KMS-11 (cell line): Measurements from ENCODE around the gene KIF7.
A peak's percentile ranks its signal among the peaks of the same experiment; 100 is the strongest.

ENCODE experiments used
- H2AFZ ChIP-seq: fragments of 200-600 bp; sonication (generic); 2 replicates; pipeline ENCODE4 v1.6.1; 2016; ENCODE audit warnings: antibody characterized with exemption, mixed run types, low read depth
- H3K27ac ChIP-seq: fragments of 200-600 bp; sonication (generic); 2 replicates; pipeline ENCODE4 v1.6.1; 2016; ENCODE audit warnings: mild to moderate bottlenecking, mixed run types
- H3K27me3 ChIP-seq: fragments of 200-600 bp; sonication (generic); 2 replicates; pipeline ENCODE4 v1.6.1; 2017; ENCODE audit warnings: mild to moderate bottlenecking, low read depth, mixed run types, moderate library complexity; ENCODE audit not compliant: insufficient read depth
- H3K36me3 ChIP-seq: fragments of 200-600 bp; sonication (generic); 2 replicates; pipeline ENCODE4 v1.6.1; 2017; ENCODE audit warnings: mild to moderate bottlenecking, mixed run types; ENCODE audit not compliant: insufficient read depth
- H3K4me1 ChIP-seq: fragments of 200-600 bp; sonication (generic); 2 replicates; pipeline ENCODE4 v1.6.1; 2016; ENCODE audit warnings: mild to moderate bottlenecking, low read depth, mixed run types; ENCODE audit not compliant: poor library complexity, severe bottlenecking
- H3K4me2 ChIP-seq: fragments of 200-600 bp; sonication (generic); 2 replicates; pipeline ENCODE4 v1.7.0; 2016; ENCODE audit warnings: mild to moderate bottlenecking, mixed run types
- H3K4me3 ChIP-seq: fragments of 200-600 bp; sonication (generic); IDR thresholded peaks from 2 replicates; pipeline ENCODE4 v1.6.1; 2017; ENCODE audit warnings: low read depth, low read length, mixed read lengths; ENCODE audit not compliant: insufficient read depth
- H3K79me2 ChIP-seq: fragments of 200-600 bp; sonication (generic); 2 replicates; pipeline ENCODE4 v1.6.1; 2016; ENCODE audit warnings: low read depth, mixed run types; ENCODE audit not compliant: insufficient read depth
- H3K9ac ChIP-seq: fragments of 200-600 bp; sonication (generic); 2 replicates; pipeline ENCODE4 v1.6.1; 2016; ENCODE audit warnings: mild to moderate bottlenecking, mixed run types
- H4K20me1 ChIP-seq: fragments of 200-600 bp; sonication (generic); 2 replicates; pipeline ENCODE4 v1.6.1; 2016; ENCODE audit warnings: mild to moderate bottlenecking, mixed run types; ENCODE audit not compliant: insufficient read depth
- CTCF ChIP-seq: fragments of 200-600 bp; sonication (generic); conservative IDR thresholded peaks from 2 replicates; pipeline ENCODE4 v1.6.1; 2017; ENCODE audit warnings: low read depth, mild to moderate bottlenecking, antibody characterized with exemption, low read length, moderate library complexity, mixed read lengths

The KIF7 gene

GRCh38 chr15:89659295-89659694 lies 4.0 kb upstream of the KIF7 start:
- Histone ChIP-seq H3K4me2 (no peak overlapping the region), H3K79me2 (no peaks in the 10 kb centered on the region), H3K4me1 (peaks cover 13% of the 10 kb centered on the region), H3K4me3 (no peak overlapping the region), H2AFZ (no peak overlapping the region), H3K27ac (no peak overlapping the region), H4K20me1 (no peaks in the 10 kb centered on the region), H3K27me3 (no peaks in the 10 kb centered on the region), H3K36me3 (no peaks in the 10 kb centered on the region), H3K9ac (no peak overlapping the region)
- TF ChIP-seq CTCF: no peak

GRCh38 chr15:89657686-89658200 lies 2.5 kb upstream of the KIF7 start:
- H3K36me3 ChIP-seq: no peaks in the 10 kb centered on the region
- no peak overlapping the region for H3K27ac ChIP-seq
- H2AFZ ChIP-seq: no peak overlapping the region
- no peaks in the 10 kb centered on the region for H3K27me3 ChIP-seq
- TF ChIP-seq CTCF: no peak
- no peak overlapping the region for H3K4me2 ChIP-seq
- peaks cover 13% of the 10 kb centered on the region for H3K4me1 ChIP-seq
- H4K20me1 ChIP-seq: no peaks in the 10 kb centered on the region
- no peaks in the 10 kb centered on the region for H3K79me2 ChIP-seq
- H3K9ac ChIP-seq: no peak overlapping the region
- H3K4me3 ChIP-seq: no peak overlapping the region

GRCh38 chr15:89656116-89656815 lies 999 bp upstream of the KIF7 start:
- Histone ChIP-seq H3K27me3 (no peaks in the 10 kb centered on the region), H3K4me1 (peaks cover 13% of the 10 kb centered on the region), H3K27ac (no peak overlapping the region), H3K36me3 (no peaks in the 10 kb centered on the region), H3K79me2 (no peaks in the 10 kb centered on the region), H2AFZ (no peak overlapping the region), H3K4me2 (peak overlapping the region; percentile 55), H4K20me1 (no peaks in the 10 kb centered on the region), H3K9ac (no peak overlapping the region), H3K4me3 (no peak overlapping the region)
- TF ChIP-seq CTCF: no peak

GRCh38 chr15:89654301-89654761 lies 936 bp downstream of the KIF7 start:
- Histone ChIP-seq H3K4me1 (peaks cover 13% of the 10 kb centered on the region), H4K20me1 (no peaks in the 10 kb centered on the region), H3K79me2 (no peaks in the 10 kb centered on the region), H3K9ac (no peak overlapping the region), H3K27ac (no peak overlapping the region), H3K4me3 (no peak overlapping the region), H3K4me2 (no peak overlapping the region), H2AFZ (no peak overlapping the region), H3K27me3 (no peaks in the 10 kb centered on the region), H3K36me3 (no peaks in the 10 kb centered on the region)
- no peak for TF ChIP-seq CTCF
